Activated T-cell treated with anti-CD3 and anti-CD28 coated beads for 48 hours (primary cell): Measurements from ENCODE around the gene RSPO4.

Experiments used
- DNase-seq: peaks from one replicate; pipeline ENCODE4 v3.0.0-alpha.2; 2020; ENCODE audit warnings: low read depth

The RSPO4 gene

DNA sequence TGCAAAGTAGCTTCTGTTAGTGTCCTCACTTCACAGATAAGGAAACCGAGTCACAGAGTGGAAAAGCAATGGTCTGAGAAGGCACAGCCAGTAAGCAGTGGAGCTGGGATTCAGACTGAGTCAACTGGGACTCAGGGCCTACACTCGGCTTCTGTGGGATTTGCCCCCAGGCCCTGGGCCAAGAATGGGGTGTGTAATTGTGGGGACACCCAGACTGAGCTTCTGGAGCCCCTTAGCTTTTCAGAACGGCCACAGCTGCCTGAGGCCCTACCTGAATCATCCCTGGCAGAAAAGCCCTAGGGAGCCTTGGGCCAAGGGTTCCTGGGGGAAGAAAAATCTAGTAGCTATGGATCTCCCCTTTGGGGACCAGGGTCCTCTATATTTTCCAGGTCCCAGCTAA, 92.5 kb downstream of the RSPO4 start:
- DNase-seq = no peak
